ENCODE results near the gene ZKSCAN1.
"Not testable (repeated sequence)": the region's sequence is repeated elsewhere in the genome, so short reads cannot be mapped to it uniquely, and the experiment has no call there.

ZKSCAN1 gene

DNA sequence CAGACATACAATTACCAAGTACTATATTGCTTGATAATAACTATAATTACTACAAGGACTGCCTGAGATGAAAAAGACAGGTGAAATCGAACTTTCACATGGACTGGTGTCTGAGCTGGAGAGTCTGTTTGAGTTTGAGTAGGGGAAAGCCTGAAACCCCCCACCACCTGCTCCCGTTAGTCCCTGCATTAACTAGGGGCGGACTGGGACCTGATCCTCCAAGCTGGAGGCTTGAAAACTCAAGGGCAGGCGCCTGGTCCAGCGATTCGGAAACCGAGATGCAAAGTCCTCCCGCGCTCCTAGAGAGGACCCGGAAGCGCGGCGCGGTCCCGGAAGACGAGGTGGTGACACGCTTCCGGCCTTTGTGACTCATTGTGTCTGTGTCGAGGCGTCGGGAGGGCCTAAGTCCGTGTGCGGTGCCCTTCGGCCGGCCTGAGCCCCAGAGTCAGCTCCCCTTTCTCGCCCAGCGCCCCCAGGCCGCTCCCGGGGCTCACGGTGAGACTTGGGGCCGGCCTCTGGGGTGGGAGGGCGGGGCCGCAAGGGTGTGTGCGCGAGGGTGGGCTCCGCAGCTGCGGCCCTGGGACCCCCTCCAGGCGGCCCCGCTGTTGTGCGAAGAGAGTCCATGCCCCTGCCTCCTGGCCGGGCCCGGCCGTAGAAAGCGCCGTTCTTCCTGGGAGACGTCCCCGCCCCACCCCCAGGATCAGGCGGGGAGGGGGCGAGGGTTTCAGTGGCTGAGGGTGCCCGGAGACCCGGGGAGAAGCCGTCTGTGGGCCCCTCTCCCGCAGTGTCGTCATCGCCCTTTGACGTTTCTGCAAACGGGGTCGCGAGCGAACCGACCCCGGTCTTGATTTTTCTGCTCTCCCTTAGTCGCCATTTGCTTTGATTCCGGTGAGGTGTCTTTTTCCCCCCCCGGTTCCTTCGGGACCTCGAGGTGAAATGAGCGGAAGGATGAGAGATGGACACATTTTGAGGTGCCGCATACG, at the start of gene ZKSCAN1:
Gene ZKSCAN1 (plus strand): TSS at position 365 of the 983 bp plus-strand sequence. CDS start 7,911 bp downstream, outside the sequence.
- DNase-seq, result peak; percentile 87

DNA sequence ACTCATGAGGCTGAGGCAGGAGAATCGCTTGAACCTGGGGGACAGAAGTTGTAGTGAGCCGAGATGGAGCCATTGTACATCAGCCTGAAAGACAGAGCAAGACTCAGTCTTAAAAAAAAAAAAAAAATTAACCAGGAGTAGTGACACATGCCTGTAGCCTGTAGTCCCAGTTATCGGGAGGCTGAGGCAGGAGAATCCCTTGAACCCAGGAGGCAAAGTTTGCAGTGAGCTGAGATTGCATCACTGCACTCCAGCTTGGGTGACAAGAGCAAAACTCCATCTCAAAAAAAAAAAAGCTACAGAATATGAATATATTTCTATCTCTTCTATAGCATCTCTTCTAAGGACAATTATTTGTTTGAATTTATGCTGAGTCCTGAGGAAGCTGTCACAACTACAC, 46.1 kb upstream of the ZKSCAN1 start:
- no peak for DNase-seq

DNA sequence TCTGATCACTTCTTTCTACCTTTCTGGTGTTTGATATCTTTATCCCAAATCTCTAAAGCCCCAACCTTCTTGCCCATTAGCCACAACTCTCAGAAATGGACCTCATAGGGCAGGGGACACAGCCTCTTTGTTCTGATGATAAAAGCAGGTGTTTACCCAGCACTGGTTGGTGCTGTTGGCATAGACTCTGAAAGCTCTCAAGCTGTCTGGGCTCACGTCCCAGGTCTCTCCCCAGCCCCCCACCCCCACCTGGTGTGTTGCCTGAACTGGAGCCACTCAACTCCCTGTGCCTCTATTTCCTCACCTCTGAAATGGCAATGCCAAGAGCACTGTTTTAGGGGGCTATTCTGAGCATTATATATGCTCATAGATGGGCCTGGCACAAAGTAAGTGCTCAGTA, 45.6 kb upstream of the ZKSCAN1 start:
- DNase-seq, result peak; percentile 60

DNA sequence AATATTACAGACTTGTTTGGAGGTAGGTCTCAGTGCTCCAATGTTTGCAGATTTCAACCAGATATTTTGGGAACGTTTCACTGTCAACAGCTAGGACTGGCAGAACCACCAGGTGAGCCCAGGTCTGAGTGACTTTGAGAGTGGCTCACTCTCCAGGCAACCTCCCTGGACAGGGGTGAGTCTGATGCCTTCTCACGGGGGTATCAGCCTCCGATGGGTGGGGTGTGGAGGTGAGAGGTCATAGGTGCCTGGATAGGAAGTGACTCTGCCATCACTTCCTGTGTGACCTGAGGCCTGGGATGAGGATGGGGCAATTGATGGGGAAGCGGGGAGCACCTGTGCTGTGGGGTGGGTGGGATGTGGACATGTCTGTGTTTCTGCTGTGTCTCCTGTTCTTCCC, 44.2 kb upstream of the ZKSCAN1 start:
- no peak for DNase-seq

DNA sequence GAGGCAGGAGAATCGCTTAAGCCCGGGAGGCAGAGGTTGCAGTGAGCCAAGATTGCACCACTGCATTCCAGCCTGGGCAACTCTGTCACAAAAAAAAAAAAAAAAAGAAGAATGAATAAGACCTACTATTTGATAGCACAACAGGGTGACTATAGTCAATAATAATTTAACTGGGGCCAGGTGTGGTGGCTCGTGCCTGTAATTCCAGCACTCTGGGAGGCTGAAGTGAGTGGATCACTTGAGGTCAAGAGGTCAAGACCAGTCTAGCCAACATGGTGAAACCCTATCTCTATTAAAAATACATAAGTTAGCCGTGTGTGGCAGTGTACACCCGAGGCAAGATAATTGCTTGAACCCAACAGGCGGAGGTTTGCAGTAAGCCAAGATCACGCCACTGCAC, 41.6 kb upstream of the ZKSCAN1 start:
- DNase-seq, result not testable (repeated sequence)

DNA sequence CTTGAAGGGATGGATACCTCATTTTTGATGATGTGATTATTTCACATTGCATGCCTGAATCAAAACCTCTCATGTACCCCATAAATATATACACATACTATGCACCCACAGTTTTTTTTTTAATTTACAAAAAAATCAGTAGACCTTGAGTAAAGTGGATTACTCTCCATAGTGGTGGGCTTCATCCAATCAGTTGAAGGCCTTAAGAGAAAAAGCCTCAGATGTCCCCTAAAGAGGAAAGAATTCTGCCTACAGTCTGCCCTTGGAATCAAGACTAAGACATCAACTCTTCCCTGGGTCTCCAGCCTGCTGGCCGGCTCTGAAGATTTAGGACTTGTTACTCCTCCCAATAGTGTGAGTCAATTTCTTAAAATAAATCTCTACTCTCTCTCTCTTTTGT, 40.7 kb upstream of the ZKSCAN1 start:
- DNase-seq, result no peak

DNA sequence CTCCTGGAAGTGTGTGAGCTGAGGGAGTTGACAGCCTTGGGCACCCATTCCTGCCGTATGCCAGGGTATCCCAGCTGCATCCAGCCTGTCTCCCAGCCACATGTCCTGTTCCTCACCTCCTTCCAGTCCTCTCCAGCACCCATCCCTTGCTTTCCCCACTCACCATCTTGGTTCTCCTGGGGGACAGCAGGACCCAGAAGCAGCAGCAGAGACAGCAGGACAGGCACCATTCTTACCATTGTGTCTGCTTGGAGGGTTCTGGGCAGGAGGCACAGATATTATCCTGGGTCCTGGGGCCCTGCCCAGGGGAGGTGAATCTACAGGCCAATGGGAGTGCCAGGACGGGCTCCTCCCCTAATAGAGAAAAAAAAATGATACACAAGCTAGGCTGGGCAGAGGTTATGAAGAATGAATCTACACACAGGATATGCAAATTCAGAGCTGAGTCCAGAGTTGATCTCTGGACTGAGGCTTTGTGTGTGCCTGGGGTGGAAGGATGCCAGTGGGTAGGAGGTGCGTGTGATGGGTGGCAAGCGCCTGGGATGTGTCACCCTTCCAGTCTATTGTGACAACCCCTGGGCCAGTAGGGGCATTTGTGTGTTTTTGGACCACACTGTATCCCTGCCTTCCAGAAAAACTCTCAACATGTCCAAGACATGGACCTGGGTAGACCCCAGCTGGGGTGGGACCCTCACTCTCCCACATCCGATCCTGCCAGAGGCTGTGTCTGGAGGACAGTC, 39.4 kb upstream of the ZKSCAN1 start, which contains the start of gene AZGP1:
Gene AZGP1 (minus strand): TSS at position 250 of the 740 bp plus-strand sequence. CDS start 11 bp downstream, at position 239.
- DNase-seq, result no peak

DNA sequence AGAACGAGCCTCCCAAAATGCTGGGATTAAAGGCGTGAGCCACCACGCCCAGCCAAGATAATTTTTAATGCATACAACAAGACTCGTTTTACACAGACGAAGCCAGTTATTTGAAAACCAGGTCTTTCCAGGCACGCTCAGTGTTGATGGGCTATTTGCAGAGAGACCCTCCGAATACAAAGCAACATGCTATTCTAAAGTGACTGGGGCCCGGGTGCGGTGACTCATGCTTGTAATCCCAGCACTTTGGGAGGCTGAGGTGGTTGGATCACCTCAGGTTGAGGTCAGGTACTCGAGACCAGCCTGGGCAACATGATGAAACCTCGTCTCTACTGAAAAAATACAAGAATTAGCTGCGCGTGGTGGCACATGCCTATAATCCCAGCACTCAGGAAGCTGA, 38.8 kb upstream of the ZKSCAN1 start:
- no peak for DNase-seq

DNA sequence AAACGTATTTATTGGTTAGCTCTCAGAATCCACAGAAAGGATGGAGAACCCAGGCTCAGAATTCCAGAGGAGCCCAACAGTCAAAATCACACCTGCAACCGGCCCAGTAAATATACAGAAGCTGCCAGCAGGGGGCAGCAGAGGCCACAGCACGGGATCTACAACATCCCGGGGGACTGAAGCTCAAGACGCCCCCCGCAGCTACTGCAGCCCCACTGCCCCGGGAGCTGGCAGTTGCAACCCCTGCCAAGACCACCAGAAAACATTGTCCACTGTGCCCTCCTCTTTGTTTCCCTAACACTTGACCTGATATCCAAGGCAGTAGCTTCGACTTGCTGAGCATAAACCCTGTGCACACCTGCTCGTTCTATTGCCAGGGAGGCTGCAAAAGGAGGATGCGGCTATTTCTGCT, 35.6 kb upstream of the ZKSCAN1 start:
- DNase-seq, result not testable (repeated sequence)

DNA sequence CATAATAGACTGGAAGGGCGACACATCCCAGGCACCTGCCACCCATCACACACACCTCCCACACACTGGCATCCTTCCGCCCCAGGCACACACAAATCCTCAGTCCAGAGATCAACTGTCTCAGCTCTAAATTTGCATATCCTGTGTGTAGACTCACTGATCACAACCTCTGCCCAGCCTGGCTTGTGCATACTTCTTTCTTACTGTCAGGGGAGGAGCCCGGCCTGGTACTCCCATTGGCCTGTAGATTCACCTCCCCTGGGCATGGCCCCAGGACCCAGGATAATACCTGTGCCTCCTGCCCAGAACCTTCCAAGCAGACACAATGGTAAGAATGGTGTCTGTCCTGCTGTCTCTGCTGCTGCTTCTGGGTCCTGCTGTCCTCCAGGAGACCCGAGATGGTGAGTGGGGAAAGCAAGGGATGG, 34.9 kb upstream of the ZKSCAN1 start:
- DNase-seq, result not testable (repeated sequence)

DNA sequence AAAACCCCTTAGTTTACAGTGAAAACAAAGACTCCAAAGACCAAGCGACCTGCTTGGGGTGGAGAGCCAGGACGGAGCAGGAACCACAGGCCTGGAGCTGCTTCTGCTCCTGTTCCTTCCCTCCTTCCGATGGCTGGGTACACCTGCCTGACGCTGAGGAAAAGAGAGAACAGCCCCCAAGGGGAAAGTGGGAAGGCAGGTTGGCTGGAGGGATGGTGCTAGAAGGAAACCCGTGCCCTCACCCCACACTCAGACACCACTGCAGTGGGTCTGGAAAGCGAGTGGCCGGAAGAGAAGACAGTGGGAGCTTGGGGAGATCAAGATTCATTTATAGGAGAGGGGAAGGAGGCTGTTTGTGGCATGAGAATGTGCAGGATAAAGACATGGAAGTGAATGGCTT, 34.3 kb upstream of the ZKSCAN1 start:
- not testable (repeated sequence) for DNase-seq

DNA sequence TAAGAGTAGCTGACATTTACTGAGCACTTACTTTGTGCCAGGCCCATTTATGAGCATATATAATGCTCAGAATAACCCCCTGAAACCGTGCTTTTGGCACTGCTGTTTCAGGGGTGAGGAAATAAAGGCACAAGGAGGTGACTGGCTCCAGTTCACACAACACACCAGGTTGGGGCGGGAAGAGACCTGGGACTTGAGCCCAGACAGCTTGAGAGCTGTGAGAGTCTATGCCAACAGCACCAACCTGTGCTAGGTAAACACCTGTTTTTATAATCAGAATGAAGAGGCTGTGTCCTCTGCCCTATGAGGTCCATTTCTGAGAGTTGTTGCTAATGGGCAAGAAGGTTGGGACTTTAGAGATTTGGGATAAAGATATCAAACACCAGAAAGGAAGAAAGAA, 30.8 kb upstream of the ZKSCAN1 start:
- peak; percentile 14 for DNase-seq

DNA sequence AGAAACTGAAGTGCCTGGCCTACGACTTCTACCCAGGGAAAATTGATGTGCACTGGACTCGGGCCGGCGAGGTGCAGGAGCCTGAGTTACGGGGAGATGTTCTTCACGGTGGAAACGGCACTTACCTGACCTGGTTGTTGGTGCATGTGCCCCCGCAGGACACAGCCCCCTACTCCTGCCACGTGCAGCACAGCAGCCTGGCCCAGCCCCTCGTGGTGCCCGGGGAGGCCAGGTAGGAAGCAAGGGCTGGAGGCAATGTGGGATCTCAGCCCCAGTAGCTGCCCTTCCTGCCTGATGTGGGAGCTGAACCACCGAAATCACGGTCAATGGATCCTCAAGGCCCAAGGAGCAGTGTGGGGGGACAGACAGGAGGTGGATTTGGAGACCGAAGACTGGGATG, 28.1 kb upstream of the ZKSCAN1 start:
- not testable (repeated sequence) for DNase-seq

DNA sequence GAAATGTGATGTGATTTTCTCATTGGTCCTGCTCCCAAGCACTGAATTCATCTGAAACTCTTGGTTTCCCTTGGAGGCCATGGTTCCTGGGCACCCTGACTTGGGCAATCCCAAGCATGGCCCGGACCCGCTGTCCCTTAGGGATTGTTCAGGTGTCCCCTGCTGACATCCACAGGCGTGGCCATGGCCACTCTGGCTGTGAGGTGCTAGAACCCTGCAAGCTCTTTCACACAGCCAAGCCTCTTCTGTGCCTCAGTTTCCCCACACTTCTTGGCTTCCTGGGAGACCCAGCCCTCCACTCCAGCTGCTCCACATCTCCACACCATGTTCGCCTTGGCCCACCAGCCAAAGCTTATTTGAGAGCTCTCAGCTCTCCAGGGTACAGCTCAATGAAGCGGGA, 27.6 kb upstream of the ZKSCAN1 start:
- DNase-seq, result no peak

DNA sequence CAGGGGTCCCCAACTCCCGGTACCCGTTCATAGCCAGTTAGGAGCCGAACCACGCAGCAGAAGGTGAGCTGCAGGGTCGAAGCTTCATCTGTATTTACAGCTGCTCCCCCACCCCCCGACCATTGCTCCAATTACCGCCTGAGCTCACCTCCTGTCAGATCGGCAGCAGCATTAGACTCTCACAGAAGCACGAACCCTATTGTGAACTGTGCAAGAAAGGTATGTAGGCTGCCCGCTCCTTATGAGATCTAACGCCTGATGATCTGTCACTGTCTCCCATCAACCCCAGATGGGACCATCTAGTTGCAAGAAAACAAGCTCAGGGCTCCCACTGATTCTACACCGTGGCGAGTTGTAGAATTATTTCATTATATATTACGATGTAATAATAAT, 24.9 kb upstream of the ZKSCAN1 start:
- no peak for DNase-seq

DNA sequence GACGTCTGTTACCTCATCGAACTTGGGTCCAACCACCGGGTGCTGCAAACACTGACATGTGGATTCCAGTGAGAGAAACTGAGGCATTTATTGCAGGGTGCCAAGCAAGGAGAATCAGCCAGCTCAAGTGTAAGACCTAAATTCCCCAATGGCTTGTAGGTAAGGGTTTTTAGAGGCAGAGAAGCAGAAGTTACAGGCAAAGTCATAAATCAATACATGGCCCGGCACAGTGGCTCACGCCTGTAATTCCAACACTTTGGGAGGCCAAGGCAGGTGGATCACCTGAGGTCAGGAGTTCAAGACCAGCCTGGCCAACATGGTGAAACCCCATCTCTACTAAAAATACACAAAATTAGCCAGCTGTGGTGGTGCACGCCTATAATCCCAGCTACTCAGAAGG, 23.9 kb upstream of the ZKSCAN1 start:
- not testable (repeated sequence) for DNase-seq

DNA sequence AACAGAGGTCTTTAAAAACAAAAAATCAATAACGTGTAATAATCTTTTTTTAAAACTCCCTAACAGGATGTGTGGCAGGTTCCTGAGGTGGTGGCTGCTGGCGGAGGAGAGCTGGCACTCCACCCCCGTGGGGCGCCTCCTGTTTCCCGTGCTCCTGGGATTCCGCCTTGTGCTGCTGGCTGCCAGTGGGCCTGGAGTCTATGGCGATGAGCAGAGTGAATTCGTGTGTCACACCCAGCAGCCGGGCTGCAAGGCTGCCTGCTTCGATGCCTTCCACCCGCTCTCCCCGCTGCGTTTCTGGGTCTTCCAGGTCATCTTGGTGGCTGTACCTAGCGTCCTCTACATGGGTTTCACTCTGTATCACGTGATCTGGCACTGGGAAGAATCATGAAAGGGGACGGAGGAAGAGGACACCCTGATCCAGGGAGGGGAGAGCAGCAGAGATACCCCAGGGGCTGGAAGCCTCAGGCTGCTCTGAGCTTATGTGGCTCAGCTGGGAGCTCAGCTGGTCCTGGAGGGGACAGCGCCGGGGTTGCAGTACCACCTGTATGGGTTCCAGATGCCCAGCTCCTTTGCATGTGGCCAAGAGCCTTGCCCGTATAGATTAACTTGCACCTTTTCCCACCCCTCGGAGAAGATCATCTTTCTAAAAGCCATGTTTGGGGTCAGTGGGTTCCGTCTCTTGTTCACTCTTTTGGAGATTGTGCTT, 22.9 kb upstream of the ZKSCAN1 start:
- DNase-seq, result no peak

DNA sequence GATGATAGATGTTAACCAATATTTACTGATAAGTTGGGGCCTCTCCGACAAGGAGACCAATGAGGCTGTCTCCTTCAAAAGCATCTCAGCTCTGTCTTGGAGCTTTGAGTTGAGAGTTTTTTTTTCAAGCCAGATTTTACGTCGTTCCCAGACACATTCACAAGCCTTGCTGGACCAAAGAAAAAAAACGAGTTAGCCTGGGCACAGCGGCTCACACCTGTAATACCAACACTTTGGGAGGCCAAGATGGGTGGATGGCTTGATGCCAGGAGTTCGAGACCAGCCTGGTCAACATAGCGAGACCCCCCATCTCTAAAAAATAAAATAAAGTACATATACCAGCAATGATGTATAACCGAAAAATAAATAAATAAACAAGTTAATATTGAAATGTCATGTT, 20.6 kb upstream of the ZKSCAN1 start:
- no peak for DNase-seq

DNA sequence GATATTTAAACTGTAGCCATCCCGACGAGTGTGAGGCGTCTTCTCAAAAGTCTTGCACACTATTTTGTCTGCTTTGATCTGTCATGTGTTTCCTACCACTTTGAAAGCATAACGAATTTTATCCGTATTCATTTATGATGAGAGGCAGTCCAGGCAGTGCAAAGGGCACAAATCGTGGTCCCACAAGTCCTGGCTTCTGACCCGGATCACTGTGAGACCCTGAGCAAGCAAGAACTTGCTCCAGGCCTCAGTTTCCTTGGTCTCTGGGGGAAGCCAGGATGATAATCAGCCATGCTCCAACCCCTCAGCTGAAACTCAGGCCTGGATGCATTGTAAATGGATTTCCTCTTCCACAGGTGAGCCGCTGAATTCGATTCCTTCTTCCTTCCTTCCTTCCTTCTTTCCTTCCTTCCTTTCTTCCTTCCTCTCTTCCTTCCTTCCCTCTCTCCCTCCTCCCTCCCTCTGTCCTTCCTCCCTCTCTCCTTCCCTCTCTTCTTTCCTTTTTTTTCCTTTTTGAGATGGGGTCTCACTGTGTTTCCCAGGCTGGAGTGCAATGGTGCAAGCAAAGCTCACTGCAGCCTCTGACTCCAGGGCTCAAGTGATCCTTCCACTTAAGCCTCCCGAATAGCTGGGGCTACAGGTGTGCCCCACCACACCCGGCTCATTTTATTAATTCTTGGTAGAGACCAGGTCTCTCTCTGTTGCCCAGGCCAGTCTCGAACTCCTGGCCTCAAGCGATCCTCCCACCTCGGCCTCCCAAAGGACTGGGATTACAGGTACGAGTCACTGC, 18.4 kb upstream of the ZKSCAN1 start:
- DNase-seq, result no peak

DNA sequence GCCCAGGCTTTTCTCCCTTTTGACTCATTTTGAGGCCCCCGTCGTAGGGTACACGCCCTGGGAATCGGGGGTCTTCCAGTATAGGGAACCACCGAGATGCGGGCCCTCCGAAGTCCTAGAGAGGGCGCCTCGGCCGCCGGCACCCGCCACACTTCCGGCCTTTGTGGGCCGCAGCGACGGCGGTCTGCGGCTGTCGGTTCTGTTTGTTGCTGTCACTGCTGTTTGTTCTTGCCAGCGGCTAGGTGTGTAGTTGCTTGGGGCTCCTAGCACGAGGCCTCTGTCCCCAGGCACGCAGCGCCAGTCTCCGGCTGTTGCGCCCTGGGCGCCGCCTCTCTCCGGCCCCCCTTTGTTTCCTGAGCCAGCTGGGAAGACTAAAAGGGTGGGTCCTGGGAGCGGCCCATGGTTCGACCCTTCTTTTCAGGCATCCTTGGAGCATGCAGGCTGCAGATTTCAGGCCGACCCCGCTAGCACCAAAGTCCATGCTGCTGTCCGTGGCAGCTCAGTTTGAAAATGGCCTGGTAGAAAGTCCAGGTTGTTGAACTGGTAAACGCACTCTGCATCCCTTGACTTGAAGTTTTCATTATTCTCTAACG, 17.8 kb upstream of the ZKSCAN1 start:
- no peak for DNase-seq

DNA sequence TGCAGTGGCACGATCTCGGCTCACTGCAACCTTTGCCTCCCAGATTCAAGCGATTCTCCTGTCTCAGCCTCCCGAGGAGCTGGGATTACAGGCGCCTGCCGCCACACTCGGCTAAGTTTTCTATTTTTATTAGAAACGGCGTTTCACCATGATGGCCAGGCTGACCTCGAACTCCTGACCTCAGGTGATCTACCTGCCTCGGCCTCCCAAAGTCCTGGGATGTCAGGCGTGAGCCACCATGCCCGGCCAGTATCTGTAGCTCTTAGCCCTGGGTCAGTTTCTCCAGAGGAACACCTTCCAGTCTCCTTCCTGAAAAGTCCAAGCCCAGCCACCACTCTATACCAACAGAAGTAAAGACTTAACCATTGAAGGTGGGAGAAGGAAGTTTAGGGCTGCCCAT, 15.2 kb upstream of the ZKSCAN1 start:
- DNase-seq, result no peak

Measured in NCI-H2029 (cell line).